Measurements from ENCODE around the gene HOXB6.

HOXB6 gene

DNA sequence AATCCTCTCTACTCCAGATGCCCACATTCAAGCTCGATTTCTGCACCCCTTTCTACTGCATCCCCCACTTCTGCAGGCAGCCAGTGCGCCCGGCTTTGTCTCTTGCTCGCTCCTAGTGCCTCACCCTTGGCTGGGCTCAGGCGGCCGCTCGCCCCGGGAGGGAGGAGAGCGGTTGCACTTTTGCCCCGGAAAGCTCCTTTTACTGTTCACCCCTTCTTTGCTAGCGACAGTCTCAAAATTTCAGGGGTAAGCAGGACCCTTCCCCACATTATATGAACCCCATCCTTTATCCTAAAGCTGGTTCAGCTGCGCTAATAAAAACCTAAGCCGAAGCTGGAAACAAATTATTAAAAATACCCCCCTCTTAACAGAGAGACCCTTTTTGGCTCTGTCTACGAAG, 12.2 kb downstream of the HOXB6 start:
- ChIA-PET CTCF (interaction anchor here (0.8 to 4.1 kb wide), 66 partner anchors 14 to 575 kb away, joined by 3 to 51 read pairs (median 4); partner anchors contain the start of gene HOXB8), POLR2A (no interaction called here)
- TF ChIP-seq, protein P1, sequence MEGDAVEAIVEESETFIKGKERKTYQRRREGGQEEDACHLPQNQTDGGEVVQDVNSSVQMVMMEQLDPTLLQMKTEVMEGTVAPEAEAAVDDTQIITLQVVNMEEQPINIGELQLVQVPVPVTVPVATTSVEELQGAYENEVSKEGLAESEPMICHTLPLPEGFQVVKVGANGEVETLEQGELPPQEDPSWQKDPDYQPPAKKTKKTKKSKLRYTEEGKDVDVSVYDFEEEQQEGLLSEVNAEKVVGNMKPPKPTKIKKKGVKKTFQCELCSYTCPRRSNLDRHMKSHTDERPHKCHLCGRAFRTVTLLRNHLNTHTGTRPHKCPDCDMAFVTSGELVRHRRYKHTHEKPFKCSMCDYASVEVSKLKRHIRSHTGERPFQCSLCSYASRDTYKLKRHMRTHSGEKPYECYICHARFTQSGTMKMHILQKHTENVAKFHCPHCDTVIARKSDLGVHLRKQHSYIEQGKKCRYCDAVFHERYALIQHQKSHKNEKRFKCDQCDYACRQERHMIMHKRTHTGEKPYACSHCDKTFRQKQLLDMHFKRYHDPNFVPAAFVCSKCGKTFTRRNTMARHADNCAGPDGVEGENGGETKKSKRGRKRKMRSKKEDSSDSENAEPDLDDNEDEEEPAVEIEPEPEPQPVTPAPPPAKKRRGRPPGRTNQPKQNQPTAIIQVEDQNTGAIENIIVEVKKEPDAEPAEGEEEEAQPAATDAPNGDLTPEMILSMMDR (IDR thresholded peaks at IDR 0.05; ENCODE audit: control extremely low read depth, extremely low read depth, low read depth, missing control alignments), result no peak
- no peak for DNase-seq (ENCODE audit: extremely low spot score)

DNA sequence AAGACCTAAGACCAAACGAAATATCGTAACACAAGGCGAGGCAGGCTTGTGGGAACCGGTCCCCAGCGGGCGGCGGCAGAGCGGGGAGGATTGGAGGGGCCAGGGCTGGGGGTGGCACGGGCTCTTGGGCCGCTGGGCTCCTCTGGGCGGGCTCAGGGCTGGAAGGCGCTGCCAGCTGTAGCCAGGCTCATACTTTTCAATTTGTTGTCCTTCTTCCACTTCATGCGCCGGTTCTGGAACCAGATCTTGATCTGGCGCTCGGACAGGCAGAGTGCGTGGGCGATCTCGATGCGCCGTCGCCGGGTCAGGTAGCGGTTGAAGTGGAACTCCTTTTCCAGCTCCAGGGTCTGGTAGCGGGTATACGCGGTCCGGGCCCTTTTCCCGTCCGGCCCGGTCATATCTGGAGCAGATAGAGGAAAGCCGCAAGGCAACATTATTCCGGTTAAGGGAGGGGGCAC, 12.7 kb downstream of the HOXB6 start:
- POLR2A ChIA-PET, result no interaction called here
- TF ChIP-seq, protein P1 (IDR thresholded peaks at IDR 0.05; ENCODE audit: control extremely low read depth, extremely low read depth, low read depth, missing control alignments), result no peak
- no peak for DNase-seq (ENCODE audit: extremely low spot score)
- CTCF ChIA-PET, result interaction anchor here (0.9 to 4.1 kb wide), 26 partner anchors 13 to 517 kb away, joined by 3 to 51 read pairs (median 6); partner anchors contain the start of gene HOXB9

- no peak for DNase-seq (ENCODE audit: extremely low spot score)
- TF ChIP-seq, protein P1 (IDR thresholded peaks at IDR 0.05; ENCODE audit: control extremely low read depth, extremely low read depth, low read depth, missing control alignments), result no peak
- ChIA-PET POLR2A (no interaction called here), CTCF (interaction anchor here (1.0 to 4.1 kb wide), 9 partner anchors 21 to 328 kb away, joined by 3 to 51 read pairs (median 8); partner anchors contain the start of gene HOXB9)
These were observed 13.3 kb downstream of the HOXB6 start for GRCh38 chr17:48591255-48592056.

DNA sequence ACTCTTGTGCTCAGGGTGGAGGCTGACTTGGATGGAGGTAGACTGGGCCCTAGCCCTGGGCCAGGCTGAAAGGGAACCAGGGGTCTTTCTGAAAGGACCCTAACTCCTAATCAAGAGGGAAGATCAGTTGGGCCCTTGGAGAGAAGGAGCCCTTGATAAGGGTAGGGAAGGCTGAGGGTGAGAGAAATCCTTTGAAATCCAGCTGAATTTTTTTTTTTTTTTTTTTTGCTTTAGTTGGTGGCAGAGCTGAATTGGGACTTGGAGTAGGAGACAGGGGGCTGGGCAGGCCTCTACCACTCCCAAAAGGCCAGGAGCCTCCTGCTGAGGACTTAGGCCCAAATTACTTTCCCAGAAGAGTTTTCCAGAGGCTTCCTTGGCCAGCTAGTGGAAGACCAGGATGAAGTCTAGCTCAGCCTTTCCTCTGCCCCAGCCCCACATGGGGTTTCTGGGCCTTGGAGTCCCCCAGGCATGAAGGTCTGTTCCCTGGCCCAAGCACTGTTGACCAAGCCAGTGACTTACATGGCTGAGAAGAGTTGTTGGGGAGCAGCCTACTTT, 14.1 kb downstream of the HOXB6 start:
- ChIA-PET POLR2A (no interaction called here), CTCF (interaction anchor here (0.7 to 2.7 kb wide), 9 partner anchors 22 to 517 kb away, joined by 3 to 11 read pairs (median 4); partner anchors contain the start of gene HOXB9)
- DNase-seq (ENCODE audit: extremely low spot score), result no peak
- TF ChIP-seq, protein P1 (IDR thresholded peaks at IDR 0.05; ENCODE audit: control extremely low read depth, extremely low read depth, low read depth, missing control alignments), result no peak

GRCh38 chr17:48589831-48590606, 14.8 kb downstream of the HOXB6 start, which contains the start of gene HOXB3:
HOXB3 (minus strand) TSS chr17:48590241; CDS start chr17:48552474, 37,767 bp downstream.
- DNase-seq (ENCODE audit: extremely low spot score), result no peak
- ChIA-PET POLR2A (no interaction called here), CTCF (interaction anchor here (0.7 to 3.0 kb wide), 14 partner anchors 23 to 572 kb away, joined by 3 to 18 read pairs (median 4); partner anchors contain the start of gene HOXB9)
- TF ChIP-seq, protein P1 (IDR thresholded peaks at IDR 0.05; ENCODE audit: control extremely low read depth, extremely low read depth, low read depth, missing control alignments), result no peak

Measured in GM10248 (cell line).